Kidney epithelial cell (primary cell): ENCODE data around the gene ADRA2C. TPM values are rescaled to one million over a fixed set of nuclear protein-coding genes. Genes with fewer than 3 reads are reported as not detected.

Experiments used
- DNase-seq: peaks from one replicate; pipeline ENCODE4 v3.0.0-alpha.2; 2010; ENCODE audit warnings: low read depth
- H3K27me3 ChIP-seq: 2 replicates; pipeline ENCODE4 v1.6.0; 2011; ENCODE audit warnings: low read length; ENCODE audit not compliant: control insufficient read depth, insufficient read depth
- H3K36me3 ChIP-seq: 2 replicates; pipeline ENCODE4 v1.5.1; 2011; ENCODE audit warnings: low read length; ENCODE audit not compliant: control insufficient read depth, insufficient read depth
- H3K4me3 ChIP-seq: 2 replicates; pipeline ENCODE4 v1.5.1; 2011; ENCODE audit warnings: low read depth, mild to moderate bottlenecking, control low read depth, low read length
- total RNA-seq: library from RNA; depleted of rRNA; stranded (reverse); fragments of >200 nt; gene quantifications from 2 replicates; pipeline ENCODE4 v1.2.3, GENCODE V29; 2015
- TF ChIP-seq, protein P1 (sequence below): IDR thresholded peaks from 2 replicates; pipeline ENCODE4 v1.5.1; 2011; ENCODE audit warnings: mild to moderate bottlenecking, moderate library complexity, low read length, control low read depth, inconsistent platforms; ENCODE audit not compliant: insufficient read depth, poor library complexity, severe bottlenecking

Gene ADRA2C
- total RNA-seq, 1 donor from 2014 or later: 1.0 TPM

GRCh38 chr4:3785292-3785565 is 19.0 kb downstream of the ADRA2C start:
- H3K4me3 ChIP-seq: no peak overlapping the region
- peaks cover 4% of the 10 kb centered on the region for H3K27me3 ChIP-seq
- TF ChIP-seq, protein P1, sequence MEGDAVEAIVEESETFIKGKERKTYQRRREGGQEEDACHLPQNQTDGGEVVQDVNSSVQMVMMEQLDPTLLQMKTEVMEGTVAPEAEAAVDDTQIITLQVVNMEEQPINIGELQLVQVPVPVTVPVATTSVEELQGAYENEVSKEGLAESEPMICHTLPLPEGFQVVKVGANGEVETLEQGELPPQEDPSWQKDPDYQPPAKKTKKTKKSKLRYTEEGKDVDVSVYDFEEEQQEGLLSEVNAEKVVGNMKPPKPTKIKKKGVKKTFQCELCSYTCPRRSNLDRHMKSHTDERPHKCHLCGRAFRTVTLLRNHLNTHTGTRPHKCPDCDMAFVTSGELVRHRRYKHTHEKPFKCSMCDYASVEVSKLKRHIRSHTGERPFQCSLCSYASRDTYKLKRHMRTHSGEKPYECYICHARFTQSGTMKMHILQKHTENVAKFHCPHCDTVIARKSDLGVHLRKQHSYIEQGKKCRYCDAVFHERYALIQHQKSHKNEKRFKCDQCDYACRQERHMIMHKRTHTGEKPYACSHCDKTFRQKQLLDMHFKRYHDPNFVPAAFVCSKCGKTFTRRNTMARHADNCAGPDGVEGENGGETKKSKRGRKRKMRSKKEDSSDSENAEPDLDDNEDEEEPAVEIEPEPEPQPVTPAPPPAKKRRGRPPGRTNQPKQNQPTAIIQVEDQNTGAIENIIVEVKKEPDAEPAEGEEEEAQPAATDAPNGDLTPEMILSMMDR: no peak
- no peak for DNase-seq
- H3K36me3 ChIP-seq: no peaks in the 10 kb centered on the region

GRCh38 chr4:3786196-3786869 is 20.1 kb downstream of the ADRA2C start:
- no peak for DNase-seq
- H3K27me3 ChIP-seq: peaks cover 4% of the 10 kb centered on the region
- no peak overlapping the region for H3K4me3 ChIP-seq
- TF ChIP-seq, protein P1: no peak
- H3K36me3 ChIP-seq: no peaks in the 10 kb centered on the region

DNA sequence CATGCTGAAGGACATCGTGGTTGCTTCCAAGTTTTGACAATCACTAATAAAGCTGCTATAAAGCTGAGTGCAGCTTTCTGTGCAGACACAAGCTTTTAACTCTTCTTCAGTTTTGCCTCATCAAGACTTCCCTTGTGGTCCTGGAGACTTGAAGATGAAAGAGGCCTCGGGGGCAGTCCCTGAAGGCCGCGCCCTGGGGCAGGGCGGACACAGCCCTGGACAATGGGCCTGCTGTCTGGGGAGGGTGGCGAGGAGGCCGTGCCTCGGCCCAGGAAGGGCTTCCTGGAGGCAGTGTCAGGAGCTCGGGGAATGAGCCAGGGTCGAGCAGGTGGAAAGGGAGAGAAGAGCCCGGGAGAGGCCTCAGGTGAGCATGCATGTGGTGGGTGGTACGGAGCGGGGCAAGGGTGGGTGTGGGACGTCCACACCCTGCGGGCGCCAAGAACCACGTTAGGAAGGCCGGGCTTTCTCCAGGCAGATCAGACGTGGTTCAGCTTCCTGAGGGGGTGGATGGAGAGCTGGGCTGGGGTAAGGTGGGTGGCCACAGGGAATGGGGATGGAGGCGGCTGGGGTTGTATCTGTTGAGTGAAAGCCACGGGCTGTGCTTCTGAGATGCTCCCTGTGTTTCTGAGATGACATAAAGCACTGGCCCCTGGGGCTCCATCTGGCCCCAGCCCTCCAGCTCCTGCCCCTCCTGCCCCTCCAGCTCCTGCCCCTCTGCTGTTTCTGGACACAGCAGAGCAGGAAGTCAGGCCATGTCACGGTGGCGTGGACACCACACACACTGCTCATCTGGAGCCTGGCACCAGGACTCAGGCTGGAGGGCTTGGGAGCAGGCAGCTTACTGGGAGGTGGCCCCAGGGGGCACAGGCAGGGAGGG is 21.5 kb downstream of the ADRA2C start:
- peaks cover 4% of the 10 kb centered on the region for H3K27me3 ChIP-seq

DNA sequence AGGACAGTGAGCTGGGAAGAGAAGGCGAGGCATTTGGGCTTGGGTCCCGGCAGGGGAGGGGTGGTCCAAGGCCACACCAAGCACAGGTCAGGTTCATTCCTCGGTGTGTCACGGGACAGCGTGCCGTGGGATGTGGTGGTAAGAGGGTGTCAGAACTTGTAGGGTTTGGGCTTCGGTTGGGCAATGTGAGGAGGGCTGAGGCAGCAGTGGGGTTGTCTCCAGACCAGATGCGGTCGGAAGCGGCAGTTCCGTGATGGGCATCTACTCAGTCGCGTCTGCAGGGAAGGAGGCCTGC is 22.1 kb downstream of the ADRA2C start:
- no peak overlapping the region for H3K4me3 ChIP-seq
- peaks cover 4% of the 10 kb centered on the region for H3K27me3 ChIP-seq
- DNase-seq: no peak
- TF ChIP-seq, protein P1: no peak
- no peaks in the 10 kb centered on the region for H3K36me3 ChIP-seq

More for the DNA sequence above, 21.5 kb downstream of the ADRA2C start:
- TF ChIP-seq, protein P1: no peak
- Histone ChIP-seq H3K4me3 (no peak overlapping the region), H3K36me3 (no peaks in the 10 kb centered on the region)
- DNase-seq: no peak

- Histone ChIP-seq H3K27me3 (no peaks in the 10 kb centered on the region), H3K4me3 (no peak overlapping the region), H3K36me3 (no peaks in the 10 kb centered on the region)
- TF ChIP-seq, protein P1: no peak
- no peak for DNase-seq
Measured at GRCh38 chr4:3789587-3789986, 23.4 kb downstream of the ADRA2C start.

GRCh38 chr4:3790006-3790561 is 23.9 kb downstream of the ADRA2C start:
- TF ChIP-seq, protein P1: no peak
- no peak for DNase-seq
- Histone ChIP-seq H3K36me3 (no peaks in the 10 kb centered on the region), H3K4me3 (no peak overlapping the region), H3K27me3 (no peaks in the 10 kb centered on the region)
